ENCODE results near the gene HCFC1R1. TPM values are rescaled to one million over a fixed set of nuclear protein-coding genes. Genes with fewer than 3 reads are reported as not detected.

The HCFC1R1 gene
- polyA plus RNA-seq, 1 donor, result 121 TPM

DNA sequence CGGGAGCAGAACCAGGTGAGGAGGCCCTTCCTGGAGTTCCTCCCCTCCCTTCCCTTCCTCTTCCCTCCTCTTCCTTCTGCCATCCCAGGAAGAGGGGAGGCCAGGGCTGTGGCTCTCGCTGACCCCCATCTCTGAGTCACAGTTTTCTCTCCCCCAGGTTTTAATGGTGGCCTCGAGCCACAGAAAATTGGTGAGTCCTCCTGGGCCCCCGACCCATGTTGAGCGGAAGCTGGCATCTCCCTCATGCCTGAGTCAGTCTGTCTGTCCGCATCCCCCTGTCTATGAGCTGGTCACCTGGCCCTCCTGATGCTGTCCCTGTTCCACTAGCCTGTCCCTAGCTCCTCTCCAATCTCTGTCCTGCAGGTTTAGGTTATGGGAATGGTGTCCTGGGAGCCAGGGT lies 23.8 kb downstream of the HCFC1R1 start:
- no peak for DNase-seq

DNA sequence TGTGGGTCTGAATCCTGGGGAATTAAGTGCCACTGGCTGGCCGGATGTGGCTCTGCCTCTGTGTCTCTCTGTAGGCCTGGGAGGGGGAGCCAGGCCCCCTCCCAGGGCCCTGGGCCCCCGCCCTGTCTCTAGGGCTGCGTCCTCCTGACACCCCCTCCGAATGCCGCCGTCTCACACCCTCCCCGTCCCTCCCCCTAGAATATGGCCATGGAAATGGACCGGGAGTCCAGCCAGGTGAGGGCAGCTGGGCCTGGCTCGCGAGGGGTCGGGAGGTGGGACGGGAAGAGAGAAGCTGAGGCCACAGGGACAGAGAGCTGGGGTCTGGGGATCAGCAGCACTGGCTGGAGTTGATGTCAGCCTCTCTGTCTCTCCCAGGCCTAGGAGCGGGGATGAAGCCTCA lies 27.4 kb downstream of the HCFC1R1 start:
- no peak for DNase-seq

DNA sequence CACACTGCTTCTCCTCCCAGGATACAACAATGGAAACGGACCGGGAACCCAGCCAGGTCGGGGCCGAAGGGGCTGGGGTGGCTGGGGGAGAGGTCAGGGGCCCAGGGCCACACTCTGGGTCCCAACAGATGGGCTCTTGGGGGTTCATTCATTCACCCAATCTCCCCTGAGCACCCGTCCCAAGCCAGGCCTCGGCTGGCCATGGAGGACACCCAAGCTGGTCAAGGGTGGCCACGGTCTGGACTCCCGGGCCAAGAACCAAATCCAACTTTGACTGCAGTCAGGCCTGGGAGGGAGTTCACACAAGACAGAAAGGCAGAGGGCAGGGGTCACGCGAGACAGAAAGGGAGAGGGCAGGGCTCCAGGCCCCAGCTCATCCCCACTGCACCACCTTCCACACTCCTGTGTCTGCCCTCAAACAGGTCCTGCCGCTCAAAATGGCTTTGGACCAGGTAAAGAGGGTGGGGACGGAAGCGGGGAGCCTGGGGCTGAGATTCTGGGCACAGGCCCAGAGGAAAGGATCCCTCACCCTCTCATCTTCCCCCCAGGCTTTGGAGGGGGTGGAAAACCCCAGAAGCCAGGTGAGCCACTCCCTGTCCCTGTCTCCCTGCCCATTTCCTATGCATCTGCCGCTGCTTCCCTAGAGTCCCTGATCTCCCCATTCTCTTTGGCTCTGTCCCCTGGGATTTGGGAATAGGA lies 31.2 kb downstream of the HCFC1R1 start:
- DNase-seq, result no peak

GRCh38 chr16:2991566-2992261 lies 32.0 kb downstream of the HCFC1R1 start:
- DNase-seq, result no peak

GRCh38 chr16:2990891-2991290 lies 32.9 kb downstream of the HCFC1R1 start:
- DNase-seq, result no peak

DNA sequence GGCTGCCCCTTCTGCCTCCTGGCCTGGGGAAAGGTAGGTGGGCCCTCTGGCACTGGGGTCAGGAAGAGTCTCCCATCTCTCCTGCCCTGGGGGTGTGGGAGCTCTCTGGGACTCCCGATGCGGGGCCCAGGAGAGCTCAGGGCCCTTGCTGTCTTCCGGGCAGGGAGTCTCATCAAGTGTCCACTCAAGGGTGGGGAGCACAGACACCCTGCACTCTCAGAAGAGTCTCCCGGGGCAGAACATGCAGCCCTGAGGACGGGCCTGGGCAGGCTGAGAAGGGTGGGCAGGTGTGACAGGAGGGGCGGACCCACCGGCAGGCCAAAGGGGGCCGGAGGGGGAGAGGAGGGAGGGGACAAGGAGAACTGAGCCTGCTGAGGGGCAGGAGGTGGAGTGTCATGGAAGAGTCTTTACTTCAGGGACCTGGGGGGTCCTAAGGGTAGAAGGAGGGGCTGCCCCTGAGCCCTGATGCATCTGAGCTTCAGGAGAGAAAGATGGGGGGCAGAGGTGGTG lies 35.1 kb downstream of the HCFC1R1 start:
- no peak for DNase-seq

DNA sequence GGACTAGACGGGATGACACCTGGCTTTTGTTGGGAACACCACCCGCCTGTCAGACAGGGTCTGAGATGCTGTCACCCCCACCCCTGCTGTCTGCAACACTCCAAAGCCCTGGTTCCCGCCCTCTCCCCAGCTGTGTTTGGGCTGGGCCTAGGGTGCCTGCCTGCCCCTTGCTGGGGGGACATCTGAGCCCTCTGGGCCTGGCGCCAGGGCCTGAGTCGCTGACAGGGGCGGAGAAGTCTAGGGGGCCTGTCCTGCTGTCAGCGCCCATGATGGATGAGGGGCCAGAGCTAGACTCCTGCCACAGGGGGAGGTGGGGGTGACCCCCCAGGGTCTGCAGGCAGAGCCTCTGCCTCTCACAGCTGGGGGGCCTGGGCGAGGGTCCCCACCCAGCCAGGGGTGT lies 35.9 kb downstream of the HCFC1R1 start:
- DNase-seq, result no peak

- DNase-seq, result no peak
Measured at GRCh38 chr16:2987286-2987685, 36.5 kb downstream of the HCFC1R1 start.

- no peak for DNase-seq
Measured at GRCh38 chr16:2986623-2987188, 37.0 kb downstream of the HCFC1R1 start.

- DNase-seq, result no peak
Measured at GRCh38 chr16:2985893-2986355, 37.8 kb downstream of the HCFC1R1 start.

DNA sequence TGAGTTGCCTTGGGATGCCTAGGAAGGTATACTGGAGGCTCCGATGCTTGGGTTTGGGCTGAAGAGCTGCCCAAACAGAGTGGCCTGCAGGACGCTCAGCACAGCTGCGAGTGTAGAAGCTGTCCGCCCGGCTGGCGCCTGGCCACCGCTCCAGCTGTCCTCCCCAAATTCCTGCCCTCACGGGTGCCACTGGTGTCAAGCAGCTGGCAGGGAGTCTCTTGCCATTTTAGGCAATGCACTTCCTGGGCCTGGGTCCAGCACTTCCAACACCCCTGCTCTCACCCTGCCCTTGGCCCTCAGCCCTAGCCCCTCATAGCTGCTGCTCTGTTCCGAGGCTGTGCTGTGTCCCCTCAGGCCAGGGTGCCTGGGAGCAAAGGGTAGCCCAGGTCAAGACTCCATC lies 38.3 kb downstream of the HCFC1R1 start:
- peak; percentile 63 for DNase-seq

- peak; percentile 76 for DNase-seq
Measured at GRCh38 chr16:2983706-2984136, 40.0 kb downstream of the HCFC1R1 start.

DNA sequence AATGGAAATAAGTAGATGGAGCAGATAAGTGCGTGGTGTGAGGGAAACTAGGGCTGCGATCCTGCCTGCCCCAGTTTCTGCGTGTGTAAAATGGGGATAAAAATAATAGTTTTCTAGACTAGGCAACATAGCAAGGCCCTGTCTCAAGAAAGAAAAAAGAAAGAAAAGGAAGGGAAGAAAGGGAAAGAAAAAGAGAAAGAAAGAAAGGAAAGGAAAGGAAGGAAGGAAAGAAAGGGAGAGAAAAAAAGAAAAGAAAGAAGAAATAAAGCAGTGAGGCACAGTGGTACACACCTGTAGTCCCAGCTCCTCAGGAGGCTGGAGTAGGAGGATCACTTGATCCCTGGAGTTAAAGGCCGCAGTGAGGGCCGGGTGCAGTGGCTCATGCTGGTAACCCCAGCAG lies 41.3 kb downstream of the HCFC1R1 start:
- DNase-seq, result no peak

DNA sequence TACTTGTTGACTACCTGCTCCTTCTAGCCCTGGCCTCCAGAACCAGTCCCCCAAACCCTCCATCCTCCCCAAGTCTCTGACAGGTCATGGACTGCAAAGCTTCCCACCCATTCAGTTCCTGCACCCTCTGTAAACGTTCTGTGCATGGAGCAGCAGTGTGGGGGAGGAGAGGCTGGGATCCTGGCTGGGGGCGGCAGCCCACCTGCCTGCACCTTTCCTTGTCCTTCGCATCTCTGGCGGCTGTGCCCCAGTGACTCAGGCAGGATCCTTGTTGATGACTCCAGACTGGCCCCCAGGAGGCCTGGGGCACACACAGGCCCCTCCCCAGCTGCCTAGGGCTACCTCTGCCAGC lies 41.9 kb downstream of the HCFC1R1 start:
- DNase-seq, result no peak

- no peak for DNase-seq
Measured at GRCh38 chr16:2981177-2981898, 42.4 kb downstream of the HCFC1R1 start.

- DNase-seq, result peak; percentile 95
Measured at GRCh38 chr16:2980227-2981176, 43.2 kb downstream of the HCFC1R1 start, which contains the start of gene PKMYT1. Gene PKMYT1 (minus strand): TSS chr16:2980446. CDS start chr16:2979657, 789 bp downstream.

- DNase-seq, result no peak
Measured at GRCh38 chr16:2979669-2980226, 44.0 kb downstream of the HCFC1R1 start.

DNA sequence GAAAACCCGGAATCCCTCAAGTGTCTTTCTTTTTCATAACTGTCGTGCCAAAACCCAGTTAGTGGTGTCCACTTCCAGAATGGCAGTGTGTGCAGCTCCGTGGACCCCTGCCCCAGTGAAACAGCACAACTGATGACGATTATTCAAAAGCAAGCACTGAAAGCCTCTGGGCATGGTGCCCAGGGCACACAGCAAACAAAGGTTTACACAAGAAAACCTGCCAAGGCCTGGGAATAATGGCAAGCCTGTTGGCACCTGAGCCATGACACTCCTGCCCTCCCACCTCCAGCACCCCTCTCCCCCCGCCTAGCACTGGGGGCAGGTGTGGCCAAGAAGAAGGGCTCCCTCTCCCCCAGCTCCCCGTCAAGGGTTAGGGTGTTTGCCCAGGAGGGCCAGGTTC lies 46.3 kb downstream of the HCFC1R1 start:
- DNase-seq, result no peak

DNA sequence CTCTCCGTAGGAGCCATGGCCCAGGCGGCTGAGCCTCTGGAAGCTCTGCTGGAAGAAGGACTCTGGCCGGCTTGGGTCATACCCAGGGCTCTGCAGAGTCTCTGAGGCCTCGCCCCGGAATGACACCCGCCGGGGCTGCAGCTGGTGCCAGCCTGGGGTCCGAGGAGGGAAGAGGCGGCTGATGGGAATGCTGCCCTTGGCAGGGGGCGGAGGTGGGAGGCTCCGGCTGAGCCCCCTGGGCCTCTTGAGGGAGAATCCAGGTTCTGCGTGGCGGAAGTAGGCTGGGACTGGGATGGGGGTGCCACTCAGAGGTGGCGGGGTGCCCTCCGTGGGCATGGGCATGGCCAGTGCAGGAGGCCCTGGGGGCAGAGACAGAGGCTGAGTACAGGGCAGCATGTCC lies 47.1 kb downstream of the HCFC1R1 start:
- no peak for DNase-seq

DNA sequence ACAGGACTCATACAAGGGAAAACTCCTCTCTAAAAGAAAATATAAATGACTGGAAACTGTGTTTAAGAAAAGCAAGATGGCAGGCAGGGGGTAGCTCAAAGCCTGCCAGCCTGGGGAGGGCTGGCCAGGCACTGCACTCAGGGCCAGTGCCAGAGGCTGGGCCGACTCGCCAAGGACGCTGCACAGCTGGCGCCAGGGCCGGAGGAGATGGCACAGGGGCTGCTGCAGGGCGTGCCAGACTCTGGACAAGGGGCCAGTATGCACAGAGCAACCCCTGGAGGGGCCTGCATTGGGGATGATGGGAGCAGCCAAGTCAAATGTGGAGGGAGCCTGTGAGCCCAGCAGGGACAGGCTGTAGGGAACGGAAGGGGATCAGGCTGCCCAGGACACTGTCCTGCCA lies 47.5 kb downstream of the HCFC1R1 start:
- DNase-seq, result no peak

GRCh38 chr16:2975161-2975795 lies 48.5 kb downstream of the HCFC1R1 start:
- no peak for DNase-seq
